GM12873 (cell line): Measurements from ENCODE around the gene RPP14.

Source experiments
- TF ChIP-seq, protein P1 (sequence below): IDR thresholded peaks from 2 replicates; pipeline ENCODE4 v1.5.1; 2012; ENCODE audit warnings: low read depth, mild to moderate bottlenecking, moderate library complexity, low read length, control low read depth; ENCODE audit not compliant: insufficient read depth; ENCODE audit errors: missing control alignments

Gene RPP14

DNA sequence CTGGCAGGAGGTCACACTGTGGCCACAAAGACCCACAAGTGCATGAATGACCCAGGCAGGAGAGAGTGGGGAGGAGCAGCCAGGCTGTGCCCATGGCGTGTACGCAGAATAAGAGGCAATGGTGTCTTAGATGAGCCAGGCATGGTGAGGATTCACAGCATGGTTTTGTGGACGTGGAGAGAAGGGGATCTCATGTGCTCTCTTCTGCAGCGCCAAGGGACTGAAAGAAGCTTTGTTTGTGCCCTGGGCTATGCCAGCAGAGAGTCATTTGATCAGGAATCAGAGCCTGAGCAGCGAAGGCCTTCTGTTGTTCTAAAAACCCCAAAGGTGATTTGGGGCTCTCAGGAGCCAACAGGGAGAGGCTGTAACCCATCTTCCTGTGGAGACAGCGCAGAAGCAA lies 18.7 kb upstream of the RPP14 start:
- TF ChIP-seq, protein P1, sequence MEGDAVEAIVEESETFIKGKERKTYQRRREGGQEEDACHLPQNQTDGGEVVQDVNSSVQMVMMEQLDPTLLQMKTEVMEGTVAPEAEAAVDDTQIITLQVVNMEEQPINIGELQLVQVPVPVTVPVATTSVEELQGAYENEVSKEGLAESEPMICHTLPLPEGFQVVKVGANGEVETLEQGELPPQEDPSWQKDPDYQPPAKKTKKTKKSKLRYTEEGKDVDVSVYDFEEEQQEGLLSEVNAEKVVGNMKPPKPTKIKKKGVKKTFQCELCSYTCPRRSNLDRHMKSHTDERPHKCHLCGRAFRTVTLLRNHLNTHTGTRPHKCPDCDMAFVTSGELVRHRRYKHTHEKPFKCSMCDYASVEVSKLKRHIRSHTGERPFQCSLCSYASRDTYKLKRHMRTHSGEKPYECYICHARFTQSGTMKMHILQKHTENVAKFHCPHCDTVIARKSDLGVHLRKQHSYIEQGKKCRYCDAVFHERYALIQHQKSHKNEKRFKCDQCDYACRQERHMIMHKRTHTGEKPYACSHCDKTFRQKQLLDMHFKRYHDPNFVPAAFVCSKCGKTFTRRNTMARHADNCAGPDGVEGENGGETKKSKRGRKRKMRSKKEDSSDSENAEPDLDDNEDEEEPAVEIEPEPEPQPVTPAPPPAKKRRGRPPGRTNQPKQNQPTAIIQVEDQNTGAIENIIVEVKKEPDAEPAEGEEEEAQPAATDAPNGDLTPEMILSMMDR = no peak

DNA sequence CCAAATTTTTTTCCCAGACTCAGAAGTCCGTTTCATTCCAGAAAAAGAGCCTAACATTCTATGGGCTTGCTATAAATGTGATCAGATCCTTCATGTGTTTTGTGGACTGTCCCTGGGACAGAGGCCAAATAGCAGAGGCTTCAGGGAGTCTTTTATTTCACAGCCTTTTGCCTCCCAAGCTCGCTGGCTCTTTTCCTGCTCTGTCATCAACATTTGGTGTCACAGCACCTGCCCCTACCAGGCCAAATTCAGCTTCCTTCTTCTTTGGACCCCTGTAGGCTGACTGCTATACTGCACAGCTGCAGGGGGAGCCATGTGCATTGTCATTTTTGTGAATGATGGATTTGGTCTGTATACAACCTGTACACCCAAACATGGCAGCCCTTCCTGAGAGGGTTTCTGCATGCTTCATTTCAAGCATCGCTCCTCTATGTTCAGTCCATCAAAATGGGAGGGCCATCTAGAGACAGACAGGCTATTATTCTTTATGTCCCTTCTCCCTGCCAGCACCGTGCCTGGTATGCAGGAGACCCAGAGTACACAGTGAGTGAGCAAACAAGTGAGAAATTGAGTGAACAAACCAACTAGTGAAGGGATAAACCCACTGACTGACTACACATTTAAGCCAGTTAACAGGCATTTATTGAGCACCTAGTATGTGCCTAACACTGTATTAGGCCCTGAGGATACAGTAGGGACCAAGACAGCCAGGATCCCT lies 17.9 kb upstream of the RPP14 start:
- TF ChIP-seq, protein P1 = peak; percentile 36

DNA sequence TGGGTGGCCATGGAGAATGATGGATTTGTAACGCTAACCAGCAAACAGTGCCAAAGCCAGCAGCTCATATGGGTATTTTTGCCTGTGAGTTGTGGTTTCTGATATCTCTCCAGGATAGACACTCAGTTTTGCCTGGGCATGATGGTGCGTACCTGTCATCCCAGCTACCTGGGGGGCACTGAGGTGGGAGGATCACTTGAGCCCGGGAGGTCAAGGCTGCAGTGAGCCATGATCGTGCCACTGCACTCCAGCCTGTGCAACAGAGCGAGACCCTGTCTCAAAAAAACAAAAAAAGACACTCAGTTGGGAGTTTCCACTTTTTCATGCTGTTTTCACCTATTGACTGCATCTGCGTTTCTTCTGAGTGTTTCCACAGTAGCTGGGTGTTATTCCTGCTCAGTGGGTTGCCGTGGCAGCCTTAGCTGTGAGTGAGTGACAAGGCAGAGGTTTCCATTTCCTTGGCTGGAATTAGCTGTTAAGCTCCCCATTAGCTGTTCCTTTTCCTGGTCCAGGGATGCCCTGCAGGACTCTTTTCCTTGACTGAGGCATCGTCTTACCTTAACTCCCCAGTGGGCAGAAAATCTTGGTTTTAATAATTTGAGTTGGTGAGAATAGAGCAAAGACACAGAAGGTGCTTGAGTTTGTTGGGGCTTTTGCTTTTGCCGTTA lies 14.2 kb upstream of the RPP14 start:
- TF ChIP-seq, protein P1 = no peak

DNA sequence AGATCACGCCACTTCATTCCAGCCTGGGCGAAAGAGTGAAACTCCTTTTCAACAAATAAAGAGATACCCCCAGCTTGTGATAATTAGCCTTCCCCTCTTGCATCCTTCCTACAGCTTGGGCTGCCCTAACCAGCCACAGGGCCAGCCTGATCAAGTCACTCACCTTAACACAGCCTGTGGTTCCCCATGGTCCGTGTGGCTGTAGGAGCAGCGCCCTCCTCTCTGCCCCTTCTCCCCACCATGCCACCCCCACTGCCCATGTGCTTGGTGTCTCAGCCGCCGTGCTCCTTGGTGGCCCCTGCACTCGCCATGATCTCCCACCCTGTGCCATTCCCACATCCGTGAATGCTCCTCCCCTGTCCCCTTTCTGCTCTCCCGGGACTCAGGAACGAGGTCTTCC lies 13.2 kb upstream of the RPP14 start:
- TF ChIP-seq, protein P1 = no peak

DNA sequence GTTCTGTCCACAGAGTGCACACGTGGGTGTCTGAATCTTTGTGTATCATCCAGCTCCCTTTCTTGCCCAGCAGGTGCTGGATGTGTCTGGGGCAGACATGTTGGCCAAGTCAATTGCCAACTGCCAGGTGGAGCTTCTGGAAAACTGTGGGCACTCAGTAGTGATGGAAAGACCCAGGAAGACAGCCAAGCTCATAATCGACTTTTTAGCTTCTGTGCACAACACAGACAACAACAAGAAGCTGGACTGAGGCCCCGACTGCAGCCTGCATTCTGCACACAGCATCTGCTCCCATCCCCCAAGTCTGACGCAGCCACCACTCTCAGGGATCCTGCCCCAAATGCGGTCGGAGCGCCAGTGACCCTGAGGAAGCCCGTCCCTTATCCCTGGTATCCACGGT lies 12.5 kb upstream of the RPP14 start:
- TF ChIP-seq, protein P1 = no peak

DNA sequence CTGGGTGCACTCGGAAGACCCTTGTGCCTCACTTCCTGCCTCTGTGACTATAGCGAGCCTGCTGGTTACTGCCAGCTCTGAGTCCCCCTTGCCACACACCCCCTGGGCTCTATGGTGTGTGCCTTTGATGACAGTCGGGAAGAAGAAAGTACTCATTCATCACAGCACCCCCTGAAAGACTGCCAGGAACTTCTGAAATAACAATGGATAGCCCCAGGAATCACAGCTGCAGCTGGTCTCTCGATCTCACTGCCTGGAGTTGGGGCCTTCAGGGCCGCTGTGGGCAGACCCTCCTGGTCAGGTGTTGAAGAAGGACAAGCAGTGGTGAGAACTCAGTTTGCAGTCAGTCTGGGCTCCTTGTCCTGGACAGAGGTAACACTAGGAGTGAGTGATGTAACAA lies 9.8 kb upstream of the RPP14 start:
- TF ChIP-seq, protein P1 = no peak

DNA sequence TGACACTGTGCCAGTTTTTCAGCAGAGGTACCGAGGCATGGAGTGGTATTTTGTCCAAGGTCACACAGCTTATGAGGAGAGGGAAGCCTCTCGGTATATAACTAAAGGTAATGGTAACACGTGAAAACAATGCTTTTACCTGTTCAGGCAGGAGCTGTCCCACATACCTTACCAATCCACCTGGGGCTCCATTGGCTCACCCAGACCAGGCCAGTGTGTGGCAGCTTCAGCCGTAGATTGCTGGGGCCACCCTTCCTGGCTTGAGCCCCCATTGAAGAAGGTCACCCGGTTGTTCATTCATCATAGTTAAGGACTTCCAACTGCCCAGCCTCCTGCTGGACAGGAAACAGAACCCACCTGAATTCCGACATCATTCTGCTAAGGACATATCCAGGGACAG lies 9.2 kb upstream of the RPP14 start:
- TF ChIP-seq, protein P1 = no peak
